ENCODE data around the gene ODF2.

The ODF2 gene

DNA sequence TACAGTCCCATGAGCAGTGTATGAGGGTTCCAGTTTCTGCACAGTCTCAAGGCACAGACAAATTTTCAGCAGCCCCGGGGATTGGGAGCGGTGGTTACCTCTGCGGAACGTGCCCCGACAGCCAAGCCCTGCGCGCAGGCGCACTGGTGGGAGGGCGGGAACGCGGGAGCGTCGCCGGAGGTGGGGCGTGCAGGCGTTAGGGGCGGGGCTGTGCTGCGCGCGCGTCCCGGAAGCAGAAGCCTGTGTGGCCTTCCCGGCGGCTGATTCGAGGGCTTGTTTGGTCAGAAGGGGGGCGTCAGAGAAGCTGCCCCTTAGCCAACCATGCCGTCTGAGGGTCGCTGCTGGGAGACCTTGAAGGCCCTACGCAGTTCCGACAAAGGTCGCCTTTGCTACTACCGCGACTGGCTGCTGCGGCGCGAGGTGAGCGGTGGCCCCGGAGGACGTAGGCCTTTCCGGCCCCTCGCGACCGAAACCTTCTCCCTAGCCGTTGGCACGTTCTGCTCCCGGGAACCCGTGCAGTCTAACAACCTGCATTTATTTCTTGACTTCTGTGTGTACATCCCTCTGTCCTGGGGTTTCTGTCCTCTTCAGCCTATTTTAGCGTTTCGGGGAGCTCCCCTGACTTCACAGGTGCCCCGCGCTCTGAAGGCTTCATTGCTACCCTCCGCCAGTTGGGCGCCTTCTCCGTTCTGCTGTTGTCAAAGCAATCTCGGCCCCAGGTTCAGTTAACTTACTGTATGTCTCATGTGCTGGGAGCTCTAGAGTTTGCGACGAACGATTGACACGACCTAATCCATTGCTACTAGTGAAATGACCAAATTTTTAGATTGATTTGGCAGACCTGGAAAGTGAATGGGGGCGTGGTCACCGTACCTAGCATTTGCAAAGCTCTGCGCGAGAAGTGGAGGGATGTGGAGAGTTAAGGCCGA is 48.9 kb downstream of the ODF2 start, which contains the start of gene GLE1:
Gene GLE1, plus strand, starts transcription at position 235 of the 929 bp plus-strand sequence. Its CDS starts 87 bp downstream, at position 322.
- peak; percentile 22 for TF ChIP-seq TEAD4 (IDR thresholded peaks at IDR 0.05)
- TF ChIP-seq, protein P1, sequence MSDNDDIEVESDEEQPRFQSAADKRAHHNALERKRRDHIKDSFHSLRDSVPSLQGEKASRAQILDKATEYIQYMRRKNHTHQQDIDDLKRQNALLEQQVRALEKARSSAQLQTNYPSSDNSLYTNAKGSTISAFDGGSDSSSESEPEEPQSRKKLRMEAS (IDR thresholded peaks at IDR 0.05) = peak; percentile 71
- no peak for TF ChIP-seq CEBPB (IDR thresholded peaks at IDR 0.05)
- peak; percentile 75 for TF ChIP-seq TAF1 (IDR thresholded peaks at IDR 0.05; ENCODE audit: low read depth)
- TF ChIP-seq EP300 (IDR thresholded peaks at IDR 0.05; ENCODE audit: borderline replicate concordance) = peak; percentile 12; the same call in 1 of the 2 replicates

DNA sequence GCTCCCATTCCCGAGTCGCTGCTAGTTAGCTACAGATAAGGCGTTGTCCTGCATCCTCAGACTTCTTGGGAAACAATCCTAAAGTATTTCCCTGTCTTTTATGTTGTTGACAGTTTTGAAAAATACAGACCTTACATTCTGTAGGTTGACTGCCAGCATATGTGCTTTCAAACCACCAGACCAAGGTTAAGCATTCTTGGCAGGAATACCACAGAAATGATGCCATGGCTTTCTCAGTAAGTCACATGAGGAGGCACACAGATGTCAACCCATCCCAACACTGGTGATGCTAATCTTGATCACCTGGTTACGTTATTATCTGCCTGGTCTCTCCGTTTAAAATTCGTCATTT is 49.6 kb downstream of the ODF2 start:
- TF ChIP-seq EGR1 (IDR thresholded peaks at IDR 0.05) (no peak), YY1 (IDR thresholded peaks at IDR 0.05; ENCODE audit: low read depth) (no peak), CREB1 (IDR thresholded peaks at IDR 0.05; ENCODE audit: low read depth) (no peak), EP300 (IDR thresholded peaks at IDR 0.05; ENCODE audit: borderline replicate concordance) (no peak), TCF12 (IDR thresholded peaks at IDR 0.05; ENCODE audit: low read depth) (no peak)
- TF ChIP-seq, protein P1 (IDR thresholded peaks at IDR 0.05) = no peak

DNA sequence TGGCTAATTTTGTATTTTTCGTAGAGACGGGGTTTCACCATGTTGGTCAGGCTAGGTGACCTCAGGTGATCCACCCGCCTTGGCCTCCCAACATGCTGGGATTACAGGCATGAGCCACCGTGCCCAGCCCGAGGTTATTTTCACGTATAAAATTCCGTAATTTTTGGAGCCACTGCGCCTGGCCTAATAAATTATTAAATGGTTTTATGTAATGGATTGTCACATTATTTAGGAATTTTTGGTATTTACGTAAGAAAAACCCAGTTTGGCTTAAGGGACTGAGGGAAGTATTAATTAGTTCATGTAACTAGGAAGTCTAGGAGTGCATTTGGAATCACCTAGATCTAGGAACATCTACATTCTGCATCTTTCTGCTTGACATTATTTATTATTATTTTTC is 57.0 kb downstream of the ODF2 start:
- TF ChIP-seq, protein P1 (IDR thresholded peaks at IDR 0.05) = no peak
- TF ChIP-seq FOXM1 (IDR thresholded peaks at IDR 0.05; ENCODE audit: borderline replicate concordance, low read depth) (no peak), EGR1 (IDR thresholded peaks at IDR 0.05) (no peak), TEAD4 (IDR thresholded peaks at IDR 0.05) (no peak), TAF1 (IDR thresholded peaks at IDR 0.05; ENCODE audit: low read depth) (no peak), ZBTB7A (IDR thresholded peaks at IDR 0.05; ENCODE audit: low read depth) (no peak), YY1 (IDR thresholded peaks at IDR 0.05; ENCODE audit: low read depth) (no peak), CEBPB (IDR thresholded peaks at IDR 0.05) (no peak), NFIC (IDR thresholded peaks at IDR 0.05) (no peak), TCF12 (IDR thresholded peaks at IDR 0.05; ENCODE audit: low read depth) (no peak), EP300 (IDR thresholded peaks at IDR 0.05; ENCODE audit: borderline replicate concordance) (no peak), CREB1 (IDR thresholded peaks at IDR 0.05; ENCODE audit: low read depth) (no peak)
- TF ChIP-seq, protein P2, sequence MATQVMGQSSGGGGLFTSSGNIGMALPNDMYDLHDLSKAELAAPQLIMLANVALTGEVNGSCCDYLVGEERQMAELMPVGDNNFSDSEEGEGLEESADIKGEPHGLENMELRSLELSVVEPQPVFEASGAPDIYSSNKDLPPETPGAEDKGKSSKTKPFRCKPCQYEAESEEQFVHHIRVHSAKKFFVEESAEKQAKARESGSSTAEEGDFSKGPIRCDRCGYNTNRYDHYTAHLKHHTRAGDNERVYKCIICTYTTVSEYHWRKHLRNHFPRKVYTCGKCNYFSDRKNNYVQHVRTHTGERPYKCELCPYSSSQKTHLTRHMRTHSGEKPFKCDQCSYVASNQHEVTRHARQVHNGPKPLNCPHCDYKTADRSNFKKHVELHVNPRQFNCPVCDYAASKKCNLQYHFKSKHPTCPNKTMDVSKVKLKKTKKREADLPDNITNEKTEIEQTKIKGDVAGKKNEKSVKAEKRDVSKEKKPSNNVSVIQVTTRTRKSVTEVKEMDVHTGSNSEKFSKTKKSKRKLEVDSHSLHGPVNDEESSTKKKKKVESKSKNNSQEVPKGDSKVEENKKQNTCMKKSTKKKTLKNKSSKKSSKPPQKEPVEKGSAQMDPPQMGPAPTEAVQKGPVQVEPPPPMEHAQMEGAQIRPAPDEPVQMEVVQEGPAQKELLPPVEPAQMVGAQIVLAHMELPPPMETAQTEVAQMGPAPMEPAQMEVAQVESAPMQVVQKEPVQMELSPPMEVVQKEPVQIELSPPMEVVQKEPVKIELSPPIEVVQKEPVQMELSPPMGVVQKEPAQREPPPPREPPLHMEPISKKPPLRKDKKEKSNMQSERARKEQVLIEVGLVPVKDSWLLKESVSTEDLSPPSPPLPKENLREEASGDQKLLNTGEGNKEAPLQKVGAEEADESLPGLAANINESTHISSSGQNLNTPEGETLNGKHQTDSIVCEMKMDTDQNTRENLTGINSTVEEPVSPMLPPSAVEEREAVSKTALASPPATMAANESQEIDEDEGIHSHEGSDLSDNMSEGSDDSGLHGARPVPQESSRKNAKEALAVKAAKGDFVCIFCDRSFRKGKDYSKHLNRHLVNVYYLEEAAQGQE (IDR thresholded peaks at IDR 0.05; ENCODE audit: low read depth) = no peak
- TF ChIP-seq, protein P3, sequence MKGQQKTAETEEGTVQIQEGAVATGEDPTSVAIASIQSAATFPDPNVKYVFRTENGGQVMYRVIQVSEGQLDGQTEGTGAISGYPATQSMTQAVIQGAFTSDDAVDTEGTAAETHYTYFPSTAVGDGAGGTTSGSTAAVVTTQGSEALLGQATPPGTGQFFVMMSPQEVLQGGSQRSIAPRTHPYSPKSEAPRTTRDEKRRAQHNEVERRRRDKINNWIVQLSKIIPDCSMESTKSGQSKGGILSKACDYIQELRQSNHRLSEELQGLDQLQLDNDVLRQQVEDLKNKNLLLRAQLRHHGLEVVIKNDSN (IDR thresholded peaks at IDR 0.05) = no peak

DNA sequence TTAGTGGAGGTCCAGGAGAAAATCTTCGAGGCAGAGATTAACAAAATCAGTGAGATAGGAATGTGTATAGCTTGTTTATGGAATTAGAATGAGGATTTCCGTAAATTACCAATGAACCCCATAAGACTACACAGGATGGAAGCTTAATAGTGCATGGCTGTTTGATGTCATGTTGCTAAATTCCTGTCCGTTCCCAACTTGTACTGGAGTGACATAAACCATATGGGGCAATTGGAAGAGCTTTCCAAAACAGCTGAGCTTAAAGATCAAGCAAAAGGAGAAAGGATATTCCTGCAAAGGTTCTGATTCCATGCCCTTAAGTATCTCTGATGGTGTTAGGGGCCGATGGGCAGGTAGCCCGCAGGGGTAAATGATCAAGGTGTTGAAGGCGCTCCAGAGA is 66.2 kb downstream of the ODF2 start:
- no peak for TF ChIP-seq NFIC (IDR thresholded peaks at IDR 0.05)
- TF ChIP-seq, protein P1 (IDR thresholded peaks at IDR 0.05) = no peak
- TF ChIP-seq YY1 (IDR thresholded peaks at IDR 0.05; ENCODE audit: low read depth) = no peak

DNA sequence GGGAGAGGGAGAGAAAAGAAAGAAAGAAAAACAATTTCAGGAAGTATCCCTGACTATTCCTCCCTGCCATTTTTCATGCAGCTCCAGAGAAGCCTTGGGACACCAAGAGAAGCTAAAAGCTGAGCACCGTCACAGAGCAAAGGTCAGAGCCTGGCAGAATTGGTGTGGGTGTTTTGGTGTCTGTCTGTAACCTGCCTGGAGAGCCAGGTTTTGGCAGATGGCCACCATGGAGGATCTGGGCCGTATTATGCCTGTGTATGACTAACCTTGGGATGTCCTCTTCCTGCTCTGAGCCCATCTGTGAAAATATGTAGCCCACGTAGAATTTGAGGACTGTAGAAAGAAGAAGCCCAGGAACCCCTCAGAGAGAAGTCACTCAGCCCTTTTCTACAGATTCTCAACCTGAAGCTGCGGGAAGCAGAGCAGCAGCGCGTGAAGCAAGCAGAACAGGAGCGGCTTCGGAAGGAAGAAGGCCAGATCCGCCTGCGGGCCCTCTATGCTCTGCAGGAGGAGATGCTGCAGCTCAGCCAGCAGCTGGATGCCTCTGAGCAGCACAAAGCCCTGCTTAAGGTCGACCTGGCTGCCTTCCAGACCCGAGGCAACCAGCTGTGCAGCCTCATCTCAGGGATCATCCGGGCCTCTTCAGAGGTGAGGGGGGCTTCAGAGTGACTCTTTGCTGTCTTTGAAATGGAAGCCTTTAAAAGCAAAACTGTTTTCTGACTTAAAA is 67.6 kb downstream of the ODF2 start:
- TF ChIP-seq FOXM1 (IDR thresholded peaks at IDR 0.05; ENCODE audit: borderline replicate concordance, low read depth) = no peak

DNA sequence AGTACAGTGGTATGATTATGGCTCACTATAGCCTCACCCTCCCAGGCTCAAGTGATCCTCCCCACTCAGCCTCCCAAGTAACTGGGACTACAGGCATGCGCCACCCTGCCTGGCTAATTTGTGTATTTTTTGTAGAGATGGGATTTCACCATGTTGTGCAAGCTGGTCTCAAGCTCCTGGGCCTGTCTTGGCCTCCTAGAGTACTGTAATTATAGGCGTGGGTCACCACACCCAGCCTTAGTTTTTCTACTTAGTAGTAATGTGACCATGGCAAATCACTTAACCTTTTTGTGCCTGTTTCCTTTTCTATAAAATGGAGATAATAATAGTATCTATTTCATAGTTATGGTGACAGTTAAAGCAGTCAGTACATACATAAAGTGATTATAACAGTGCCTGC is 70.9 kb downstream of the ODF2 start:
- TF ChIP-seq ZBTB7A (IDR thresholded peaks at IDR 0.05; ENCODE audit: low read depth) (no peak), FOXM1 (IDR thresholded peaks at IDR 0.05; ENCODE audit: borderline replicate concordance, low read depth) (no peak), CEBPB (IDR thresholded peaks at IDR 0.05) (no peak), EP300 (IDR thresholded peaks at IDR 0.05; ENCODE audit: borderline replicate concordance) (no peak), RAD21 (IDR thresholded peaks at IDR 0.05; ENCODE audit: low read depth) (no peak), TEAD4 (IDR thresholded peaks at IDR 0.05) (no peak), EGR1 (IDR thresholded peaks at IDR 0.05) (no peak), NFIC (IDR thresholded peaks at IDR 0.05) (no peak)
- TF ChIP-seq, protein P2 (IDR thresholded peaks at IDR 0.05; ENCODE audit: low read depth) = no peak
- TF ChIP-seq, protein P3 (IDR thresholded peaks at IDR 0.05) = no peak
